GM12872 (cell line): Measurements from ENCODE around the gene A4GALT.

ENCODE experiments used
- CTCF ChIP-seq: IDR thresholded peaks from 3 replicates; pipeline ENCODE4 v1.5.1; 2011; ENCODE audit warnings: low read depth, mild to moderate bottlenecking, low read length, moderate library complexity; ENCODE audit not compliant: insufficient read depth

The A4GALT gene

GRCh38 chr22:42720263-42721044 is at the start of gene A4GALT:
Gene A4GALT (minus strand): TSS chr22:42720870. CDS start chr22:42693951, 26,919 bp downstream.
- TF ChIP-seq CTCF = no peak

- no peak for TF ChIP-seq CTCF
Measured at GRCh38 chr22:42770448-42770726, 49.7 kb upstream of the A4GALT start.

GRCh38 chr22:42769574-42770447 is 49.1 kb upstream of the A4GALT start:
- no peak for TF ChIP-seq CTCF

- no peak for TF ChIP-seq CTCF
Measured at GRCh38 chr22:42769238-42769573, 48.5 kb upstream of the A4GALT start.

GRCh38 chr22:42768385-42769035 is 47.8 kb upstream of the A4GALT start:
- no peak for TF ChIP-seq CTCF

GRCh38 chr22:42766860-42767259 is 46.2 kb upstream of the A4GALT start:
- no peak for TF ChIP-seq CTCF

GRCh38 chr22:42764895-42765363 is 44.3 kb upstream of the A4GALT start:
- no peak for TF ChIP-seq CTCF
